NCI-H187 treated with DMSO at 0.1 percent for 48 hours (cell line): Measurements from ENCODE around the gene PCDH9.

Source experiments
- DNase-seq: peaks from one replicate; lab custom pipeline; 2025; lab: John Stamatoyannopoulos, UW

The PCDH9 gene

DNA sequence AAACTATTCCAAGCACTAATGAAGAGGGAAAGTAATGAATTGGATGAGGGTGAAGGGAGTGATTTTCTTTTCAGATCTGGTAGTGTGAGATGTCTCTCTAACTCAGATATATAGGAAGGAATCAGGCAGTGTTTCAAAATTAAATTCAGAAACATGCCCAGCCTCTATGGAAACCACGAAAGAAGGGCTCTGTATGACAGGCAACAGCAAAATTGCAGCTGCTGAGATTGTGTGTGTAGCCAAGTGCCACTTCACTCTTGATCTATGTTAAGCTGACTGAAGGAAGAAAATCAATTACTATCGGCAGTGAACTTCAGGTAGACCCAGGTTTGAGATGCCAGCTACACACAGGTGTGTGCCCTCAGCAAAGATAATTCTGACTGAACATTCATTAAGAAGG, 387.4 kb downstream of the PCDH9 start:
- DNase-seq: peak; percentile 33

DNA sequence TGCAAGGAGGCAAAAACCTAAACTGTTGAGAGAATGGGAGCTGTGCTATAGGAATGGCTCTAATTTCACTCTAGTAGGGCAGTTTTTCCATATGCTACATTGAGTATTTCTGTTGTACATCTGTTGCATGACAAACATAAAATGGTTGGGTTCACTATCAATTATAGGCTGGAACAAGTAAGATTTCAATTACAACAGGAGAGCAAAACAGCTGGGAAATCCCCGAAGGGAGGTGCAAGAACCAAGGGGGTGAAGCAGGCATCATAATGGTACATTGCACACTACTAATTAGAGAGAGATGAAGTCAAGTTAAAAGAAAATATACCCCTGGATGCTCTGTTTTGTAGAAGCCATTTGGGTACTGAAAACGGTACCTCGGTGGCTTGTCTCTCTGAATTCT, 389.5 kb downstream of the PCDH9 start:
- DNase-seq: no peak

DNA sequence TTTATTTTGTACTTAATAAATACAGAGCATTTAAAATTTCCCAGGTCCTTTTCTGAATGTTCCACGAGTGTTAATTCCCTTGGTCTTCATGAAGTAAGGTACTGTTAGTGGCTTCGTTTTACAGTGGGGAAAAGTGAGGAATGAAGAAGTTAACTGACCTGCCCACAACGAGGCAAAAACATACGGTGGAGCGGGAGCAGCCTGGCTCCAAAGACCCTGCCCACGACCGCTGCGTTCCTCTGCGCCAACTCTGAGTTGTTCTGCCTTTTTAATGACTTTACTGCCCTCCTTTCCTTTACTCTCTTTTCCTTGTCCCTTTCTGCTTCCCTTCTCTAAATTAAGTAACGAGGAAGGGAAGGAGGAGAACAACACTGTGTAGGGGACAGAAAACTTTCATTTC, 392.9 kb downstream of the PCDH9 start:
- no peak for DNase-seq

DNA sequence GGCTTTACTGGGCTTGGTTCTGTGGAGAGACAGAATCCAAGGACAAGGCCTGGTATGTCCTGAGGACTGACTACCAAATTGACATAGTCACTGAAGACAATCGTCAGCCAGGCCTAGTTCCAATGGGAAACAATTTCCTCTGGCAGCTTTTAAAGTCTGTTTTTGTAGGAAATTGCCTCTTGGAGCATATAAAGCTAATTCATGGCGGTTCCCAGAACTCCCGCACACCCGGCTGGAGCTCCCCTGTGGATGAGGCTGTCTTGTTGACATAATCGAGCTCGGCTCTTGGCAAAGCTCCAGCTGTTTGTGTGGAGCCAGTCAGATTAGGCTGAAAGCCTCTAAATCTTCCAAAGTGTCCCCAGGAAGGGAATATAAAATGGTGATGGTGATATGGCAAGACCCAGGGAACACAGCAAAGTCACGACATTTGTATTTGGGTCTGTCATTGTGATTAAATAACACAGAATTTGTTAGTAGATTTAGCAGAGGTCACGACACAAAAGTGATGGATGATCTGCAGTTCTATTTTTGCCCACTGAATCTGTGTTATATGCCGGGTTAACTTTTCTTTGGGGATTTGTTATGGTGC, 395.0 kb downstream of the PCDH9 start:
- peak; percentile 7 for DNase-seq

DNA sequence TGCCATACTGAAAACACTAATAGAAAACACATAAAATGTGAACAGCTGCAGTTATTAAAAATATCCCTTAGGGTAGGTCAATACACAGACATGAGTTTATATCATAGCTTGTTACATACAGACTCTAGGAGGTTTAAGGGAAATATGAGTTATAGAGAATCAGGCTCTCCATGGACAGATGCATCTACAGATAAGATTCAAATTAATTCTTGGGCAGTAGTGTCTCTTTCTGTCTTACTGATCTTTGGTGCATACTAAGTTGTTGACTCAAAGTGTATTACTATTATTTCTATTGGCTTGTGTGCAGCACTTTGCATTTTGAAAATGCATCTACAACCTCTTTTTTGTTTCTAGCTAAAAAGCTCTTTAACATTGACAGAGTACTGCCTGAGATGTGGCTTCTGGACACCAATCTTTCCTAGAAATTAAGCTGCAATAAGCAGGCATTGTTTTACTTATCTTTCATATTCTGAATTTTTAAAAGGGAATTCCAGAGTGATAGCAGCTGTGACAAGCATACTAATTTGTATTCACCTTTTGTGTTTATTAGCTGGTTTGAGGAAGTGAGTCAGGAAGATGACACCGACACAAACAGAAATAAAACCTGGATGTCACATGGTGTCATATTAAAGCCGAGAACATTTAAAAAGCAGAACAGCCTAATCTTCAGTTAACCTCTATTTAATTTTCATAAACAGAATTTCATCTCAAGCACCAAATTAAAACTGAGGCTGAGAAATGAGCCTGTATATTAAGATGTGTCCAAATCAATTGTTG, 399.0 kb downstream of the PCDH9 start:
- no peak for DNase-seq

DNA sequence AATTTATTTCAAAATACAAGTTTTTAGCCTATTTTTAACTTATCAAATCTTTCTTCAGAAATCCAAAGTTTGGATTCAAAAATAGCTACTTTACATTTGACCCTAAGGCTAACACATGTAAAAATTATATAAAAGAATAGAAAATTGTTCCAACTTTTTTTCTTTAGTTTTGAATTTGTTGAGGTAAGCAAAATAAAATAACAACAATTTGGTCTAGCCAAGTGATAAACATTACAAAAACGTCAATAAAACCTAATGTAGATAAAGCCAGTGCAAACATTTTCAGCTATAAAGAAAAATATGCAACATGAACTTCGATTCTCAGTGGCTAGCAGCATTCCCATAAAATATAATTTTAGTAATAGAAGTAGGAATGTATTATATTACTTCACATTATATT, 400.3 kb downstream of the PCDH9 start:
- no peak for DNase-seq

DNA sequence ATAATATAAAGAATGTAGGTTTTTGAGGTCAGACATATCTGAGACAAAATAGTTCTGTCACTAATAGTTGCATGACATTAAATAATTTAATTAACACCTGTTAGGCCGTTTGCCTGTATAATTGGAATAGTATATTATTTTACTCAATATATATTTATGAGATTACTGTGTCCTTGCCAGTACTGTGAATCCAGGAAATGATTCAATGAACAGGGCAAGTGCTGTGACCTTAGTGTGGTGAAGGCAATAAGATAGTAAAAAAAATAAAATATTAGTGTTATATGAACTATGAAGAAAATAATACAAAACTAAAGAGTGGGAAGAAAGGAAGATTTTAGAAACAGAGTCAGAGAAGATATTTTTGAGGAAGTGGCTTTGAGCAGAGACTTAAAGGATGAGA, 403.7 kb downstream of the PCDH9 start:
- no peak for DNase-seq

DNA sequence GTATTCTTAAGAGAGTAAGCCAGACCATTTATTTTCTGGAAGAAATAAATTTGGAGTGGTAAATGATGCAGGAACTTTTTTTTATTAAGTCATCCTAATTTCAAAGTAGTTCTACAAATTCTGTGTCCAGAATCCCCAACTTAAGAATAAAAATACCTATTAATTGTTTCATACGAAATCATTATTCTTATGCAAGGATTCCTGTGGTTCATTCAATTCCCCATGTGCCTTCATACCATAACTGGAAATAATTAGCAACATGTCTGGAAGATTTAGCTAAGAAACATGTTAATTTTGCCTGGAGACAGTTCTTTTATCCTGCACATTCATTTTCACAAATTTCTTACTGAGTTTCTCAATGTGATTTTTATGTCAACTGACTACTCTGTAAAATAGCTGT, 408.6 kb downstream of the PCDH9 start:
- DNase-seq: no peak

DNA sequence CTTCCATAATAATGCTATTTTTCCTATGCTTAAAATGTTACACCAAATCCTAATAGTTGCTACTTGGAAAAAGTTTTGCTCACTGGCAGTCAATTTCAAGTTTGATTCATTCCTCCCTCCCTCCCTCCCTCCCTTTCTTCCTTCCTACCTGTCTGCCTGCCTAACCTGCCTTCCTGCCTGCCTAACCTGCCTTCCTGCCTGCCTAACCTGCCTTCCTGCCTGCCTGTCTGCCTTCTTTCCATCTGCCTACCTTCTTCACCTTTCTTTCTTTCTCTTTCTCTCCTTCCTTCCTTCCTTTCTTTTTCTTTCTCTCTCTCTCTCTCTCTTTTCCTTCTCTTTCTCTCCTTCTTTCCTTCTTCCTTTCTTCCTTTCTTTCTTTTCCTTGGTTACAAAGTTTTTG, 418.7 kb downstream of the PCDH9 start:
- no peak for DNase-seq

DNA sequence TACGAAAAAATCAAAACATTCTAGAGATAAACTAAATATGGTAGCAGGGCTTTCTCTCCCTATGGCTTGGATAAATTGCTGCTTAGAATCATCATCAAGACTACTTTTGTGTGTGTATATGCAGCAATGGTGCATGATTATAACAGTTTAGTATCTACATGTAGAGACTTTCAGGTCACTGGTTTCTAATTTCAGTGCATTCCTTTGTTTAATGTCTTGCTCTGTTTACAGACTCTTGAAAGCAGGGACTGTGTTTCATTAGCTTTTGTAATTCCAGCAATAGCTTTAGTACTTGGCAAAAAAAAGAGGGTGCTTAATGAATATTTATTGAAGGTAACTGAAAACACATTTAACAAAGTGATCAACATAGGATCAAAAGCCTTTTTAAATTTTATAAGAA, 420.7 kb downstream of the PCDH9 start:
- no peak for DNase-seq

DNA sequence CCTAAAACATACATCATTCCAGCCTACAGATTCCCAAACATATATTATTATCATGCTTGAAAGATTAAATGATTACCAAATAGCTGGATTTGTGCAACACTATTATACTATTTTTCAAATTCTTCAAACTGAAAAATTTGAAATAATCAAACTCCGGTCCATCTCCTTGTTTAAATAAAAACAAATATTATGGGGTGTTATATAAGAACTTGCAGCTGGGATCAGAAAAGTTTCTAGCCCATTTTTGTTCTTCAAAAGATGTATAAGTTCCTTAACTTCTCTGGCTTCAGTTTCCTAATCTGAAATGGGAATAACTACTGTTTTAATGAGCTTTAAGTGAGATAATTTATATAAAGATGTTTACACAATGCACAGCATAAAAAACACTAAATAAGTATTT, 422.9 kb downstream of the PCDH9 start:
- DNase-seq: no peak

DNA sequence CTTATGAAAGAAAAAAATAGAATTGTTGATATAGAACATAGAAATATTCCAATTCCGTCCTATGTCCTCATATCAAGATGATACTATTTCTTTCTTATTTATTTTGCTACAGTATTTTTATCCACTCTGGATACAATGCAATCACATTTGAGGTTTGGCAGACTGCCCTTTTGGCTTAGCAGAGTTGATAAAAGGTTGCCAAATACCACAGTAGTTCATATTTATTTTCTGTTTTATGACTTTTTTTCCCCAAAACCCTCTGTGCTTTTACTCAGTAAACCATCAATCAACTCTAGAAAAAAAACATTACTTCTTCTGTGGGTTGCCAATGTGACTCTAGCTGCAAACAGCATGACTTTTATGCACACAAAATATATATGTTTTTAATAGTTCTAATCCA, 424.5 kb downstream of the PCDH9 start:
- DNase-seq: no peak

DNA sequence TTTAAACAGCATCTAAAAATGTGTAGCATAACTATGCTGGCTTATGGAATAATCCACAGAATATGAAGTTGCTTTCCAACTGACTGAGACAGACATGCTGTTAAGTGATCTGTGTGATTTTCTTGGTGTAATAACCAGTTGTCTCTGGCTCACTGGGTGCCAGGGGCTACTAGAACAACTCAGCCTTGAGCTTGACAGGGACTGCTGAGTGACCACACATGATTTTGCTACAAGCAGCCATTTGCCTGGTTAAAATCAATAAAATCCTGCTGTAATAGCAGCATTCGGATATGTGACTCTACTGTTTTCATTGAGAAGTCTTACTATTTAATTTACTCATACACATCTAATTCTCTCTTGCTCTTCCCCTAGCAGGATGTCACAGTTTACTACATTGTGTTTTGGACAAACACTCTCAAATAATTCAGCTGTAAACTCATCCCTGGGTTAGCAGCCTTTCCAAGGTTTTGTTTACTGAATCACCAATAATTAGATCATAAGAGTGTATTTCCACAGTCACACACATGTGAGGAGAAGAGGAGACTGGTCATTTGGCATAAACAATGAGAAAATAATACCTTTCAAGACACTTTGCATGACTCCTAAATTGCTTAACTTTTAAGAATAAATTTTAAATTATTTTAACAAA, 426.2 kb downstream of the PCDH9 start:
- no peak for DNase-seq

DNA sequence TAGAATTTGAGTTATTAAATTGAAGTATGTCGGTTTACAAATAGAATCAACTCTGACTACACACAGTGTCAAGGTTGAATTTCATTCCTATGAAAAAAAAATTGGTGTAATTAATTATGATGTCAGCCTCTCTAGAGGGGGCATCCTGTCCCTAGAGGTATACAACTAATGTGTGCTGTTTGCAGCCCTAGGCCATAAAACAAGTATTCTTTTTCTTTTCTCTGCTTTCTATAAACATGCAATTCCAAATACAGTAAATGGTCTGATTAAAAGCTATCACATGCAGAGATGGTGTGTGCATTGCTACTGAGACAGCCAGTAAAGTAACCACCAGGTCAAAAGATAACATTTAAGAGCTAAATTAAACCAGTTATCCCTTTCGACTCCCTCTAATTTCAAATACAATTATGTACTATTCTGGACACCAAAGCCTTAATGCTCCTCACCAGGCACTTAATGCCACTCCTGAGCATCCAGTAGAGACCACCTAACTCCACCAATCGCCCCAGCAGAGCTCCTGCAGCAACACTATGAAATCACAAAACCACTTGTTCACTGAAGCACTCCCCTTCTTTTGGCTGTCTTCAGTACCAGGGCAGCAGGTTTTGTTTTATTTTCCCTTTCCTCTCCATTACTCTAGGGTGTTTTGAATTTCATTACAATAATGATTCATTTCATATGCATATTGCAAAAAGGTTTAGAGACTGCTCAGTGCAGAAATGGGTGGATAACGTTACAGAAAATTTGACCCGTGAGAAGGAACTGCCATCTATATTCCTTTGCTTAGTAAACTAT, 426.9 kb downstream of the PCDH9 start:
- DNase-seq: no peak

DNA sequence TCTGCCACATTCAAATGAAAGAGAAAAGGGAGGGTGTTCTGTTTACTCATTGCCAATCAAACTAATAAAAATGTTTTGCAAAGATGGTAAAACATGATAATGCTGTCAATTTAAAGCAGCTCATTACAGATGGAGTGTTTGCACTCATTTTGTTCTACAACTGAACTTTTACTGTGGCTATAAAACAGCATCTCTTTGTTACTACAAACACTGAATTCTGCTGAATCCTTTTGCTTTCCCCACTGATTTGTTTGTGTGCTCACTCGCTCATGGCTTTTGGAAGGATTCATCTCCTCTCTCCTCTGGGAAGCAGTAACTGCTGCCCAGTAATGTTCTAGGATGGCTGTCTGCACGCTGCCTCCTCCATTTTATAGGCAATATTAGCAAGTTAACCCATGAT, 434.5 kb downstream of the PCDH9 start:
- no peak for DNase-seq

DNA sequence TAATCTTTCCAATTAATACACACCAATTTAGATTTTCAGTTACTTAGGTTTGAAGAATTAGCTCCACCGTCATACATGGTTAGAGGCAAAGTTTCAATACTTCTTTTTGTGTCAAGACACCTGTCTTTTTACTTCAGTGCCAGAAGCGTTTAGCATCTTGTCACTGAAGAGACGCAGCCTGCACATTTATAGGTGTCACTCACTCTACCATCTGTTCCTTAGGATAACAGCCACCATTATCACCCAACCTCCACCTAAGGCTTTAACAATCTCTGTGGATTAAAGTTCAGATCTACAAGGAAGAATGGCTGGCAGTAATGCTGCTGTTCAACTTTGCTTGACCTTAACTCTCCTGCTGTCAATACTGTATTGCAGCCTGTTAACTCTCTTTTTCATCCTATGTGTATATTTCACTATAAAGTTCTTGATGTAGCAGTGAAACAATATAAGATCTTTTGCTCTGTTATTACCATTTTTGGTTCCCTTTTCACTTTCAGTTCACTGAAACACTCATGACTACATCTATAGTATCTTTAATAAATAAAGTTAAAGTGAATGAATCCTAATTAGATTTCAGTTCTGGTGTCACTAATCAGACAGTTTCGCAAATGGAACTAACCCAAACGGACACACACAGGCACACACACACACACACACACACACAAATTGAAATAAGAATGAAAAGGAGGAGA, 435.6 kb downstream of the PCDH9 start:
- DNase-seq: no peak

DNA sequence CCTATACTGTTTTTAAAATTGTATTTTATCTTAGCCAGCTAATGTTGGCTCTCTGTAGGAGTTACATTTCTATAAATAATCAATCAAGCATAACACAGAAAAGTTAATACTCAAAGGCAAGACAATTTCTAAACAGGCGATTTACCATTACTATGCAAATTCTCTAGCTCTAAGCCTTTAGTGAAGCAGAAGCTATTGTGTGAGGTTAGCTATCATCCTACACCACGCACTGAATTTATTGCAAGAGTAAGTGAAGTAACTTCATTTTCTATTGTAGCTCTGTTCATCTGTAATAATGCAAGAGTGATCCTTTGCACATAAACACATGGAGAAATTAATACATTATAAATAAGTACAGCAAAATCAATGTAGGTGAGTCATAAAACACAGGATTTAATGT, 439.3 kb downstream of the PCDH9 start:
- no peak for DNase-seq

DNA sequence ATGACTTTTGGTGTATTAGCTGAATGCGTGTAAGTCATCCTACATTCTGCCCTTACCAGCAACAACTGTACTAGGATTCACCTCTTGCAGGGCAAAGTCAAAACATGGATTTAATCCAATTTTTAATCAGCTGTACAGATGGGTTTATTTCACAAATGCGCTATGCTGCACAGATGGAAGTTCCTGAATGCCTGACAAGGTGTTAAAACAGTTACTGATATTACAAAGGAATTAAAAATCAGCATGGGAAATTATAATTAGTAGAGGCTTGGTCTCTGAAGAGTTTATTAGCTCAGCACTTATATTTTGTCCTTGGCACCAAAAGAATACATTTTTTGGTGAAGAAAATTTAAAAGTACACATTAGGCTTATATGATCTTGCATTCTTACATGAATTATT, 448.9 kb downstream of the PCDH9 start:
- DNase-seq: no peak

DNA sequence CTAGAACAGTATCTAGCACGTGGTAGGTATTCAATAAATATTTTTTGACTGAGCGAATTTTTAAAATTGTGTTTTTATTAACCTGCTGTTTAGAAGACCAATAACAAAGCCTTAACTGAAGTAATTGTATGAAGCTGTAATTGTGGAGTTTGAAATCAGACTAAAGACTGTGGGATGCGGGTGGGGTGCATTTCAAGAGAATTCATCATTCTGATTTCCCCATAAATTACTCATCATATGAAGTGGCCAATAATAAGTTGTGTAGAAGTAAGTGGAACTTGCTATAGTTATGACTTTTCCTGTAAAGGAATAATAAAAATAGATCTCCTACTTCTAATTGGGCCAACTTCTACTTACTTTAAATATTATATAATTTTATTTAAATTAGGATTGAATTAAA, 449.3 kb downstream of the PCDH9 start:
- no peak for DNase-seq

DNA sequence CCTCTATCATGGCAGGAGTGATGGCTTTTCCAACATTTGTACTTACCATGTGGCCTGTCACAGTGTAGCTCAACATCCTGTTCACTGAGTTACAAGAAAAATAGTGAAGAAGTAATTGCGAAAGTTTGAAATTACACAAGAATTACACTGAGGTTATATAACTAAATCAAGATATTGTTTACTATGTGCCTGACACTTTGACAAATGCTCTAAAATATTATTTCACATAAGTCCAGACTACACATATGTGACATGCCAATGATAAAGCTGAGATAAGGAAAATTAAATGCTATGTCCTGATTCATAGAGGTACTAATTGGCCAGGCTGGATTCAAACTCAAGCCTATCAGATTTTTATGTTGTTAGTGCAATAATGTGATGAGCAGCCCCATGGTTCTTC, 451.7 kb downstream of the PCDH9 start:
- DNase-seq: no peak

DNA sequence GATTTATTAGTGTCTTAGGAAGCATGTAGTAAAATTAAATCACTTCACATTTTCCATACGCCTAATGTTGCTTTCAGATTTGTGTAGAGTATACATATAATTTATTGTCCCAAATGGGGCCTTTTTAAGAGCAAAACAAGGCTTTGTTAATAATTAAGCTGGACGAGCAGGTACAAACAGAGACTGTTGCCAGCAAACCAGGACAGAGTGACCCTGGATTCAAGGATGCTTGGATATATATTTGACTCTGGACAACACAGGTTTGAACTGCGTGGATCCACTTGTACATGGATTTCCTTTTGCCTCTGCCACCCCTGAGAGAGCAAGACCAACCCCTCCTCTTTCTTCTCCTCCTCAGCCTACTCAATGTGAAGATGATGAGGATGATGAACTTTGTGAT, 454.9 kb downstream of the PCDH9 start:
- DNase-seq: no peak

DNA sequence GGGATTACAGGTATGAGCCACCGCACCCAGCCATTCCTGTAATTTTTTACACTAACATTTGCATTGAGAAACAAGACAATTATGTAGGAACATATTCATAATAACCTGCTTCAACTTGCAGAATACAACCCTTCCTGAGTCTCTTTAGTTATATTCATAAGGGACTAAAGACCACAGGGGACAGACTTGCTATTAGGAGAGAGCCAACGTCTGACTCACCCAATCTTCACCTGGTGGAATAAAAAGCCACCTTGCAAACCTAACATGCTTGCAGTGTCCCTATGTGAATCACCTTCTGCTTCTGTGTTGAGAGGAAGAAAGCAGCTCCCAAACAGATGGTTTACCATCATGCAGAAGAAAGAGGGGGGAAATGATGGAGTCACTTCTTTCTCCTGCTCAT, 456.1 kb downstream of the PCDH9 start:
- no peak for DNase-seq
